Neural progenitor cell (in vitro differentiated cells): Measurements from ENCODE around the gene SAMD1. TPM values are rescaled to one million over a fixed set of nuclear protein-coding genes. Genes with fewer than 3 reads are reported as not detected.
"Not testable (repeated sequence)": the region's sequence is repeated elsewhere in the genome, so short reads cannot be mapped to it uniquely, and the experiment has no call there.

Experiments used
- DNase-seq: peaks from one replicate; pipeline ENCODE4 v3.0.0-alpha.2; 2016; ENCODE audit warnings: low spot score
- H2AFZ ChIP-seq: fragments of 200-600 bp; sonication (generic); replicated peaks from 2 replicates; pipeline ENCODE4 v1.6.1; 2016; ENCODE audit warnings: antibody characterized with exemption
- H3F3A ChIP-seq: fragments of 200-600 bp; sonication (generic); 2 replicates; pipeline ENCODE4 v1.6.1; 2016; ENCODE audit warnings: antibody characterized with exemption, low read depth
- H3K27ac ChIP-seq: fragments of 200-600 bp; sonication (generic); 2 replicates; pipeline ENCODE4 v1.5.1; 2016; ENCODE audit warnings: mild to moderate bottlenecking
- H3K27me3 ChIP-seq: fragments of 200-600 bp; sonication (generic); 2 replicates; pipeline ENCODE4 v1.6.1; 2016; ENCODE audit warnings: mild to moderate bottlenecking, moderate library complexity
- H3K36me3 ChIP-seq: fragments of 200-600 bp; sonication (generic); 2 replicates; pipeline ENCODE4 v1.5.1; 2016
- H3K4me1 ChIP-seq: fragments of 200-600 bp; sonication (generic); 2 replicates; pipeline ENCODE4 v1.6.1; 2016; ENCODE audit warnings: mixed run types
- H3K4me2 ChIP-seq: fragments of 200-600 bp; sonication (generic); 2 replicates; pipeline ENCODE4 v1.6.1; 2016
- H3K4me3 ChIP-seq: fragments of 200-600 bp; sonication (generic); 2 replicates; pipeline ENCODE4 v1.5.1; 2016
- H3K79me2 ChIP-seq: fragments of 200-600 bp; sonication (generic); 2 replicates; pipeline ENCODE4 v1.6.1; 2016; ENCODE audit warnings: low read depth
- H3K9ac ChIP-seq: fragments of 200-600 bp; sonication (generic); 2 replicates; pipeline ENCODE4 v1.6.1; 2016
- H3K9me3 ChIP-seq: fragments of 200-600 bp; sonication (generic); 2 replicates; pipeline ENCODE4 v1.5.1; 2016; ENCODE audit warnings: low read depth
- H4K20me1 ChIP-seq: fragments of 200-600 bp; sonication (generic); 2 replicates; pipeline ENCODE4 v1.6.1; 2016; ENCODE audit warnings: low read depth
- H3K27ac Mint-ChIP-seq: 3 replicates; pipeline ENCODE4 v1.8.0; 2021; ENCODE audit warnings: mixed read lengths
- H3K27me3 Mint-ChIP-seq: 2 replicates; pipeline ENCODE4 v1.8.0; 2022; ENCODE audit warnings: low read depth, mild to moderate bottlenecking, inconsistent platforms, moderate library complexity, mixed read lengths; ENCODE audit not compliant: insufficient read depth
- H3K36me3 Mint-ChIP-seq: 3 replicates; pipeline ENCODE4 v1.8.0; 2021; ENCODE audit warnings: mixed read lengths
- H3K4me1 Mint-ChIP-seq: 3 replicates; pipeline ENCODE4 v1.8.0; 2021; ENCODE audit warnings: mixed read lengths
- H3K4me3 Mint-ChIP-seq: 3 replicates; pipeline ENCODE4 v1.8.0; 2021; ENCODE audit warnings: mild to moderate bottlenecking, moderate library complexity, mixed read lengths
- H3K9me3 Mint-ChIP-seq: 3 replicates; pipeline ENCODE4 v1.8.0; 2020; ENCODE audit warnings: mixed read lengths
- EZH2 ChIP-seq: fragments of 200-600 bp; sonication (generic); IDR thresholded peaks from 2 replicates; pipeline ENCODE4 v1.6.1; 2017; ENCODE audit warnings: antibody characterized with exemption, mild to moderate bottlenecking, moderate library complexity
- EZH2phosphoT487 ChIP-seq: fragments of 200-600 bp; sonication (generic); IDR thresholded peaks from 2 replicates; pipeline ENCODE4 v1.6.1; 2017; ENCODE audit warnings: antibody characterized with exemption
- total RNA-seq: library from RNA; depleted of rRNA; stranded (reverse); fragments of >200 nt; gene quantifications from 2 replicates; pipeline ENCODE4 v1.2.3, GENCODE V29; 2015; ENCODE audit warnings: low replicate concordance
- TF ChIP-seq, protein P1 (sequence below): fragments of 200-600 bp; sonication (generic); IDR thresholded peaks from 2 replicates; pipeline ENCODE4 v1.5.1; 2017; ENCODE audit warnings: antibody characterized with exemption, mild to moderate bottlenecking

Gene SAMD1
- total RNA-seq, 1 donor from 2014 or later: 22.1 TPM

DNA sequence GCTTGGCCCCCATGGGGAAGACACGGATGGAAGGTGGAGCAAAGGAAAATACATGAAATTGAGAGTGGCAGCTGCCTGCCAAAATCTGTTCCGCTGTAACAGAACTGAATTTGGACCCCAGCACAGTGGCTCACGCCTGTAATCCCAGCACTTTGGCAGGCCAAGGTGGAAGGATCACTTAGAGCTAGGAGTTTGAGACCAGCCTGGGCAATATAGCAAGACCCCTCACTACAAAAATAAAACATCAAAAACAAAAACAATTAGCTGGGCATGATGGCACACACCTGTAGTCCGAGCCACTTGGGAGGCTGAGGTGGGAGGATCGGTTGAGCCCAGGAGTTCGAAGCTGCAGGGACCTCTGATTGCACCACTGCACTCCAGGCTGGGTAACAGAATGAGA lies 38.1 kb downstream of the SAMD1 start:
- H3K9me3 Mint-ChIP-seq: no peaks in the 10 kb centered on the region
- H3K4me3 ChIP-seq: no peak overlapping the region
- no peak overlapping the region for H3K9ac ChIP-seq
- no peak overlapping the region for H3K4me2 ChIP-seq
- no peak for DNase-seq
- no peak for TF ChIP-seq EZH2phosphoT487
- TF ChIP-seq, protein P1, sequence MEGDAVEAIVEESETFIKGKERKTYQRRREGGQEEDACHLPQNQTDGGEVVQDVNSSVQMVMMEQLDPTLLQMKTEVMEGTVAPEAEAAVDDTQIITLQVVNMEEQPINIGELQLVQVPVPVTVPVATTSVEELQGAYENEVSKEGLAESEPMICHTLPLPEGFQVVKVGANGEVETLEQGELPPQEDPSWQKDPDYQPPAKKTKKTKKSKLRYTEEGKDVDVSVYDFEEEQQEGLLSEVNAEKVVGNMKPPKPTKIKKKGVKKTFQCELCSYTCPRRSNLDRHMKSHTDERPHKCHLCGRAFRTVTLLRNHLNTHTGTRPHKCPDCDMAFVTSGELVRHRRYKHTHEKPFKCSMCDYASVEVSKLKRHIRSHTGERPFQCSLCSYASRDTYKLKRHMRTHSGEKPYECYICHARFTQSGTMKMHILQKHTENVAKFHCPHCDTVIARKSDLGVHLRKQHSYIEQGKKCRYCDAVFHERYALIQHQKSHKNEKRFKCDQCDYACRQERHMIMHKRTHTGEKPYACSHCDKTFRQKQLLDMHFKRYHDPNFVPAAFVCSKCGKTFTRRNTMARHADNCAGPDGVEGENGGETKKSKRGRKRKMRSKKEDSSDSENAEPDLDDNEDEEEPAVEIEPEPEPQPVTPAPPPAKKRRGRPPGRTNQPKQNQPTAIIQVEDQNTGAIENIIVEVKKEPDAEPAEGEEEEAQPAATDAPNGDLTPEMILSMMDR: no peak
- no peak for TF ChIP-seq EZH2
- peaks cover 20% of the 10 kb centered on the region for H3K27me3 Mint-ChIP-seq
- H3K79me2 ChIP-seq: no peaks in the 10 kb centered on the region
- H3K4me3 Mint-ChIP-seq: no peak overlapping the region
- no peak overlapping the region for H2AFZ ChIP-seq
- no peaks in the 10 kb centered on the region for H3K9me3 ChIP-seq
- peaks cover 9% of the 10 kb centered on the region for H3K27me3 ChIP-seq
- no peaks in the 10 kb centered on the region for H3K36me3 Mint-ChIP-seq
- no peaks in the 10 kb centered on the region for H3K36me3 ChIP-seq
- H3K27ac ChIP-seq: no peak overlapping the region
- no peak overlapping the region for H3K27ac Mint-ChIP-seq
- no peaks in the 10 kb centered on the region for H3K4me1 ChIP-seq
- H3K4me1 Mint-ChIP-seq: peaks cover 7% of the 10 kb centered on the region
- H3F3A ChIP-seq: peaks cover 13% of the 10 kb centered on the region
- no peaks in the 10 kb centered on the region for H4K20me1 ChIP-seq

DNA sequence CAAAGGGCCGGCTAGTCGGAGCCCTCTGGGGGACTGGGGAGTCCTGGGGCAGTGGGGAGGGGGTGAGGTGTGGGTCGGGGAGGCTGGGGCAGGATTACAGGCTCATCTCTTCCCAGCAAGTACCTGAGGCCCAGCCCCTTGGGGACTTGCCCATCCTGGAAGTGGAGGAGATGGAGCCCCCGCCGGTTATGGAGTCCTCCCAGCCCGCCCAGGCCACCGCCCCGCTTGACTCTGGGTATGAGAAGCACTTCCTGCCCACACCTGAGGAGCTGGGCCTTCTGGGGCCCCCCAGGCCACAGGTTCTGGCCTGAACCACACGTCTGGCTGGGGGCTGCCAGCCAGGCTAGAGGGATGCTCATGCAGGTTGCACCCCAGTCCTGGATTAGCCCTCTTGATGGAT lies 38.6 kb downstream of the SAMD1 start:
- peaks cover 5% of the 10 kb centered on the region for H3K27me3 ChIP-seq
- Mint-ChIP-seq H3K4me1 (peaks cover 6% of the 10 kb centered on the region), H3K9me3 (no peaks in the 10 kb centered on the region), H3K27ac (no peak overlapping the region), H3K36me3 (no peaks in the 10 kb centered on the region), H3K27me3 (peaks cover 18% of the 10 kb centered on the region), H3K4me3 (no peak overlapping the region)
- no peaks in the 10 kb centered on the region for H3K4me1 ChIP-seq
- H3K36me3 ChIP-seq: no peaks in the 10 kb centered on the region
- no peaks in the 10 kb centered on the region for H3K9me3 ChIP-seq
- DNase-seq: no peak
- no peaks in the 10 kb centered on the region for H3K79me2 ChIP-seq
- TF ChIP-seq EZH2phosphoT487: no peak
- TF ChIP-seq EZH2: no peak
- TF ChIP-seq, protein P1: no peak
- H3K9ac ChIP-seq: no peak overlapping the region
- no peaks in the 10 kb centered on the region for H4K20me1 ChIP-seq
- no peak overlapping the region for H3K4me2 ChIP-seq
- H3K4me3 ChIP-seq: no peak overlapping the region
- H3F3A ChIP-seq: peaks cover 9% of the 10 kb centered on the region
- no peak overlapping the region for H2AFZ ChIP-seq
- H3K27ac ChIP-seq: no peak overlapping the region

DNA sequence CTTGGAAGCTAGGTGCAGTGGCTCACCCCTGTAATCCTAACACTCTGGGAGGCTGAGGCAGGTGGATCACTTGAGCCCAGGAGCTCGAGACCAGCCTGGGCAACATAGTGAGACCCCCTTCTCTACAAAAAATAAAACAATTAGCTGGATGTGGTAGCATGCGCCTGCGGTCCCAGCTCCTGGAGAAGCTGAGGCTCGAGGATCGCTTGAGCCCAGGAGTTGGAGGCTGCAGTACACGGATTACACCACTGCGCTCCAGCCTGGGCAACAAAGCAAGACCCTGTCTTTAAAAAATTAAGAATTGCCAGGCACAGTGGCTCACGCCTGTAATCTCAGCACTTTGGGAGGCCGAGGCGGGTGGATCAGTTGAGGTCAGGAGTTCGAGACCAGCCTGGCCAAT lies 39.6 kb downstream of the SAMD1 start:
- H3K4me3 Mint-ChIP-seq, H3K4me3 ChIP-seq, H3K36me3 Mint-ChIP-seq, H3K9ac ChIP-seq, H3K4me2 ChIP-seq, H3K9me3 Mint-ChIP-seq, H3K27ac ChIP-seq, H3K9me3 ChIP-seq, H4K20me1 ChIP-seq, H3F3A ChIP-seq, H3K27me3 ChIP-seq, DNase-seq, H3K27ac Mint-ChIP-seq, H2AFZ ChIP-seq, H3K79me2 ChIP-seq, H3K4me1 ChIP-seq, H3K4me1 Mint-ChIP-seq, H3K36me3 ChIP-seq: not testable (repeated sequence)
- H3K27me3 Mint-ChIP-seq: peaks cover 18% of the 10 kb centered on the region

DNA sequence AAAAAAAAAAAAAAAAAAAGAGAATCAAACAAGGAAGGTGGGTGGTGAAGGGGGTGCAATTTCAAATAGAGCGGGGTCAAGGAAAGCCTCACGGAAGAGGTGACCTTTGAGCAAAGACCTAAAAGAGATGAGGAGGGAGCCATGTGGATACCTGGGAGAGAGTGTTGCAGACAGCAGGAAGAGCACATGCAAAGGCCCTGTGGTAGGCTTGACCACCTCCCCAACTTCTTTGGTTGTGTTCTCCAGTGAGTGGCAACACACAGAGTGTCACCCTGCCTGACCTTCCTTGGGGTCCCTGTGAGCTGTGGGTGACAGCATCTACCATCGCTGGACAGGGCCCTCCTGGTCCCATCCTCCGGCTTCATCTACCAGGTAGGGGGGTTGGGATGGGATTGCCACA lies 40.0 kb downstream of the SAMD1 start:
- Mint-ChIP-seq H3K36me3 (no peaks in the 10 kb centered on the region), H3K27ac (no peak overlapping the region), H3K27me3 (peaks cover 16% of the 10 kb centered on the region), H3K4me1 (peaks cover 3% of the 10 kb centered on the region), H3K4me3 (no peak overlapping the region), H3K9me3 (no peaks in the 10 kb centered on the region)
- Histone ChIP-seq H3K4me2 (no peak overlapping the region), H3K4me1 (no peaks in the 10 kb centered on the region), H3K9ac (no peak overlapping the region), H3K27ac (no peak overlapping the region), H3K9me3 (no peaks in the 10 kb centered on the region), H4K20me1 (no peaks in the 10 kb centered on the region), H3K36me3 (no peaks in the 10 kb centered on the region), H3K27me3 (no peaks in the 10 kb centered on the region), H3K4me3 (no peak overlapping the region), H2AFZ (no peak overlapping the region), H3K79me2 (no peaks in the 10 kb centered on the region), H3F3A (no peaks in the 10 kb centered on the region)
- no peak for DNase-seq
- TF ChIP-seq EZH2: no peak
- no peak for TF ChIP-seq EZH2phosphoT487
- TF ChIP-seq, protein P1: no peak
